ENCODE measurements around the gene POLR2A.
"Not testable (repeated sequence)": the region's sequence is repeated elsewhere in the genome, so short reads cannot be mapped to it uniquely, and the experiment has no call there.

Gene POLR2A

DNA sequence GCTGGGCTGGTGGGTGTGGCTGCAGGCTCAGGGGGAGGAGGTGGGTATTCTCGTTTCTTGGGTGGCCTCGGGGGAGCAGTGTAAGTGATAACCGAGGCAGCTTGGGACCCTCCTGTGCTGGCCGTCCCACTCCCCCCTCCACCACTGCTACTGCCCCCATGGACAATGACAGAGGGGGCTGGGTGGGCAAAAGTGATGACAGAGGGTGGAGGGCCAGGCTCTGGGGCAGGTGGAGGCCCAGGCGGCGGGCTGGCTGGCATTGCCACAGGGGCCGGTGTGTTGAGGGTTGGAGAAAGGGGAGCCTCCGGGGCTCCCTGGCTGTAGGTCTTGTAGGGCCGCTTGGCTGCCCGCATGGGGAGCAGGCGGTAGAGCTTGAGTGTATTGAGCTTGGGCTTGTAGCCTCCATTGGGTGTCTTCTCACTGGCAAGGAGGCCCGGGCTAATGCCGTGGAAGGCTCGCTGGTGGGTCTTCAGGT lies 20.8 kb upstream of the POLR2A start:
- Histone ChIP-seq H3K36me3 (ENCODE audit: control insufficient read depth, insufficient read depth, low read length, severe bottlenecking) (peaks cover 36% of the 10 kb centered on the region), H3K4me3 (ENCODE audit: low read length) (no peak overlapping the region), H3K9ac (ENCODE audit: low read length) (no peak overlapping the region), H3K9me3 (ENCODE audit: control insufficient read depth, low read length) (no peaks in the 10 kb centered on the region), H3K4me1 (ENCODE audit: control insufficient read depth, insufficient read depth, low read length) (peaks cover 27% of the 10 kb centered on the region), H3K27me3 (replicated peaks; ENCODE audit: control insufficient read depth, insufficient read depth, low read length) (no peaks in the 10 kb centered on the region)
- DNase-seq (ENCODE audit: low read depth) = no peak

DNA sequence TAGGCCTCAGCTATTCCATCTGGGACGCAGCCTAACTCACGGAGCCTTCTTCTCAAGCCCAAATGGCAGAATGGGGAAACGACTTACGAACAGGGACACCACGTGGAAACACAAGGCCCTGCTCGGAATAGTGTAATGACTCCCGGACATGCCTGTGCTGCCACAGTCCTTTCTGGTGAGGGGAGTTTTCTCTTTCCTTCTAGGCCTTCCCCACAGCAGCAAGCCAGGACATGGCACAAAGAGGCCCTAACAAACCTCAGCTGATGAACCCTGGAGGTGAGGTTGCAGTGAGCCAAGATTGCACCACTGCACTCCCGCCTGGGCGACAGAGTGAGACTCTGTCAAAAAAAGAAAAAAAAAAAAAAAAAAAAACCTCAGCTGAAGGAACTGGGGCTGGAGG lies 20.1 kb upstream of the POLR2A start:
- H3K36me3 ChIP-seq (ENCODE audit: control insufficient read depth, insufficient read depth, low read length, severe bottlenecking) = peaks cover 38% of the 10 kb centered on the region
- peaks cover 29% of the 10 kb centered on the region for H3K4me1 ChIP-seq (ENCODE audit: control insufficient read depth, insufficient read depth, low read length)
- no peaks in the 10 kb centered on the region for H3K27me3 ChIP-seq (replicated peaks; ENCODE audit: control insufficient read depth, insufficient read depth, low read length)
- DNase-seq (ENCODE audit: low read depth) = no peak
- no peaks in the 10 kb centered on the region for H3K9me3 ChIP-seq (ENCODE audit: control insufficient read depth, low read length)
- H3K4me3 ChIP-seq (ENCODE audit: low read length) = no peak overlapping the region
- H3K9ac ChIP-seq (ENCODE audit: low read length) = no peak overlapping the region

- Histone ChIP-seq H3K36me3 (ENCODE audit: control insufficient read depth, insufficient read depth, low read length, severe bottlenecking) (peaks cover 38% of the 10 kb centered on the region), H3K9ac (ENCODE audit: low read length) (no peak overlapping the region)
Observed at GRCh38 chr17:7465597-7466275, 18.4 kb upstream of the POLR2A start.

GRCh38 chr17:7466318-7466638 lies 17.9 kb upstream of the POLR2A start:
- Histone ChIP-seq H3K4me3 (ENCODE audit: low read length) (no peak overlapping the region), H3K9ac (ENCODE audit: low read length) (peak overlapping the region; percentile 33), H3K27me3 (replicated peaks; ENCODE audit: control insufficient read depth, insufficient read depth, low read length) (no peaks in the 10 kb centered on the region), H3K36me3 (ENCODE audit: control insufficient read depth, insufficient read depth, low read length, severe bottlenecking) (peaks cover 35% of the 10 kb centered on the region), H3K4me1 (ENCODE audit: control insufficient read depth, insufficient read depth, low read length) (peaks cover 22% of the 10 kb centered on the region), H3K9me3 (ENCODE audit: control insufficient read depth, low read length) (no peaks in the 10 kb centered on the region)
- no peak for DNase-seq (ENCODE audit: low read depth)

More at GRCh38 chr17:7465597-7466275, 18.4 kb upstream of the POLR2A start:
- H3K27me3 ChIP-seq (replicated peaks; ENCODE audit: control insufficient read depth, insufficient read depth, low read length) = no peaks in the 10 kb centered on the region
- no peaks in the 10 kb centered on the region for H3K9me3 ChIP-seq (ENCODE audit: control insufficient read depth, low read length)
- no peak for DNase-seq (ENCODE audit: low read depth)
- H3K4me3 ChIP-seq (ENCODE audit: low read length) = no peak overlapping the region
- H3K4me1 ChIP-seq (ENCODE audit: control insufficient read depth, insufficient read depth, low read length) = peaks cover 21% of the 10 kb centered on the region

GRCh38 chr17:7466639-7467341 lies 17.4 kb upstream of the POLR2A start:
- H3K4me3 ChIP-seq (ENCODE audit: low read length) = no peak overlapping the region
- no peaks in the 10 kb centered on the region for H3K27me3 ChIP-seq (replicated peaks; ENCODE audit: control insufficient read depth, insufficient read depth, low read length)
- no peaks in the 10 kb centered on the region for H3K9me3 ChIP-seq (ENCODE audit: control insufficient read depth, low read length)
- DNase-seq (ENCODE audit: low read depth) = no peak
- H3K36me3 ChIP-seq (ENCODE audit: control insufficient read depth, insufficient read depth, low read length, severe bottlenecking) = peaks cover 31% of the 10 kb centered on the region
- H3K9ac ChIP-seq (ENCODE audit: low read length) = peak overlapping the region; percentile 33
- peaks cover 20% of the 10 kb centered on the region for H3K4me1 ChIP-seq (ENCODE audit: control insufficient read depth, insufficient read depth, low read length)

DNA sequence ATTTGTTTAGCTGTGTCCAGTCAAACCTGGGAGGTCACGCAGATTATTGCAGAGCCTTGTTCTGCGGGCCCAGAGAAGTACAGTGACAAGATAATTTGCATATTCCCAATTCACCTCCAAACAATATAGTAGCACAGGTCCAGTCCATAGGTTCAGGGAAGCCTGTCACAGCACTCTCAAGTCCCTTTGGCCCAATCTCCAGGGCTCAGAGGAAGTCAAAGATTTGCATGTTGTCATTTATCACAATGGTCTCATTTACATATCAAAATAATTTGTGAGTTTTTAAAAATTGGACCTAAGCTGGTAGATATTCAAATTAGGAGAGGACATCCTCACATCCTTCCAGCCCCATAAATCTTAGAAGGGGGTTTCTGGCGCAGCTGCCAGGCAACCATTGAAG lies 16.7 kb upstream of the POLR2A start:
- Histone ChIP-seq H3K9me3 (ENCODE audit: control insufficient read depth, low read length) (no peaks in the 10 kb centered on the region), H3K27me3 (replicated peaks; ENCODE audit: control insufficient read depth, insufficient read depth, low read length) (no peaks in the 10 kb centered on the region), H3K36me3 (ENCODE audit: control insufficient read depth, insufficient read depth, low read length, severe bottlenecking) (peaks cover 26% of the 10 kb centered on the region), H3K9ac (ENCODE audit: low read length) (no peak overlapping the region), H3K4me1 (ENCODE audit: control insufficient read depth, insufficient read depth, low read length) (peaks cover 20% of the 10 kb centered on the region), H3K4me3 (ENCODE audit: low read length) (no peak overlapping the region)
- no peak for DNase-seq (ENCODE audit: low read depth)

- no peak overlapping the region for H3K9ac ChIP-seq (ENCODE audit: low read length)
- no peaks in the 10 kb centered on the region for H3K27me3 ChIP-seq (replicated peaks; ENCODE audit: control insufficient read depth, insufficient read depth, low read length)
- H3K36me3 ChIP-seq (ENCODE audit: control insufficient read depth, insufficient read depth, low read length, severe bottlenecking) = peaks cover 18% of the 10 kb centered on the region
- no peak overlapping the region for H3K4me3 ChIP-seq (ENCODE audit: low read length)
- no peak for DNase-seq (ENCODE audit: low read depth)
- peaks cover 20% of the 10 kb centered on the region for H3K4me1 ChIP-seq (ENCODE audit: control insufficient read depth, insufficient read depth, low read length)
- no peaks in the 10 kb centered on the region for H3K9me3 ChIP-seq (ENCODE audit: control insufficient read depth, low read length)
Observed at GRCh38 chr17:7468290-7468689, 15.9 kb upstream of the POLR2A start.

GRCh38 chr17:7468804-7469389 lies 15.3 kb upstream of the POLR2A start:
- no peak overlapping the region for H3K4me3 ChIP-seq (ENCODE audit: low read length)
- no peaks in the 10 kb centered on the region for H3K27me3 ChIP-seq (replicated peaks; ENCODE audit: control insufficient read depth, insufficient read depth, low read length)
- H3K9ac ChIP-seq (ENCODE audit: low read length) = no peak overlapping the region
- H3K9me3 ChIP-seq (ENCODE audit: control insufficient read depth, low read length) = no peaks in the 10 kb centered on the region
- DNase-seq (ENCODE audit: low read depth) = no peak
- H3K4me1 ChIP-seq (ENCODE audit: control insufficient read depth, insufficient read depth, low read length) = peaks cover 20% of the 10 kb centered on the region
- H3K36me3 ChIP-seq (ENCODE audit: control insufficient read depth, insufficient read depth, low read length, severe bottlenecking) = peaks cover 12% of the 10 kb centered on the region

DNA sequence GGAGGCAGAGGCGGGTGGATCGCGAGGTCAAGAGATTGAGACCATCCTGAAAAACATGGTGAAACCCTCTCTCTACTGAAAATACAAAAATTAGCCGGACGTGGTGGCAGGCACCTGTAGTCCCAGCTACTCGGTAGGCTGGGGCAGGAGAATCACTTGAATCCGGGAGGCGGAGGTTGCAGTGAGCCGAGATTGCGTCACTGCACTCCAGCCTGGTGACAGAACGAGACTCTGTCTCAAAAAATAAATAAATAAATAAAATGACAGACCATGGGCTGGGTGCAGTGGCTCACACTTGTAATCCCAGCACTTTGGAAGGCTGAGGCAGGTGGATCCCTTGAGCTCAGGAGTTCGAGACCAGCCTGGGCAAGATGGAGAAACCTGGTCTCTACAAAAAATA lies 14.3 kb upstream of the POLR2A start:
- not testable (repeated sequence) for H3K9me3 ChIP-seq (ENCODE audit: control insufficient read depth, low read length); H3K27me3 ChIP-seq (replicated peaks; ENCODE audit: control insufficient read depth, insufficient read depth, low read length); H3K4me3 ChIP-seq (ENCODE audit: low read length); H3K9ac ChIP-seq (ENCODE audit: low read length); DNase-seq (ENCODE audit: low read depth)
- peaks cover 25% of the 10 kb centered on the region for H3K4me1 ChIP-seq (ENCODE audit: control insufficient read depth, insufficient read depth, low read length)
- H3K36me3 ChIP-seq (ENCODE audit: control insufficient read depth, insufficient read depth, low read length, severe bottlenecking) = peaks cover 12% of the 10 kb centered on the region

- H3K27me3 ChIP-seq (replicated peaks; ENCODE audit: control insufficient read depth, insufficient read depth, low read length); H3K4me3 ChIP-seq (ENCODE audit: low read length); DNase-seq (ENCODE audit: low read depth); H3K36me3 ChIP-seq (ENCODE audit: control insufficient read depth, insufficient read depth, low read length, severe bottlenecking); H3K9ac ChIP-seq (ENCODE audit: low read length); H3K9me3 ChIP-seq (ENCODE audit: control insufficient read depth, low read length): not testable (repeated sequence)
- peaks cover 31% of the 10 kb centered on the region for H3K4me1 ChIP-seq (ENCODE audit: control insufficient read depth, insufficient read depth, low read length)
Observed at GRCh38 chr17:7470457-7470973, 13.7 kb upstream of the POLR2A start.

GRCh38 chr17:7471729-7472128 lies 12.4 kb upstream of the POLR2A start:
- Histone ChIP-seq H3K4me1 (ENCODE audit: control insufficient read depth, insufficient read depth, low read length) (peaks cover 37% of the 10 kb centered on the region), H3K36me3 (ENCODE audit: control insufficient read depth, insufficient read depth, low read length, severe bottlenecking) (peaks cover 6% of the 10 kb centered on the region), H3K9ac (ENCODE audit: low read length) (no peak overlapping the region), H3K9me3 (ENCODE audit: control insufficient read depth, low read length) (no peaks in the 10 kb centered on the region), H3K4me3 (ENCODE audit: low read length) (no peak overlapping the region), H3K27me3 (replicated peaks; ENCODE audit: control insufficient read depth, insufficient read depth, low read length) (no peaks in the 10 kb centered on the region)
- no peak for DNase-seq (ENCODE audit: low read depth)
